SKM-1 treated with dmso at 0.1 percent for 144 hours (cell line): ENCODE measurements around the gene SS18L1.

Experiments used
- DNase-seq: peaks from one replicate; lab custom pipeline; 2025; ENCODE audit not compliant: unreplicated experiment; lab: John Stamatoyannopoulos, UW

SS18L1 gene

DNA sequence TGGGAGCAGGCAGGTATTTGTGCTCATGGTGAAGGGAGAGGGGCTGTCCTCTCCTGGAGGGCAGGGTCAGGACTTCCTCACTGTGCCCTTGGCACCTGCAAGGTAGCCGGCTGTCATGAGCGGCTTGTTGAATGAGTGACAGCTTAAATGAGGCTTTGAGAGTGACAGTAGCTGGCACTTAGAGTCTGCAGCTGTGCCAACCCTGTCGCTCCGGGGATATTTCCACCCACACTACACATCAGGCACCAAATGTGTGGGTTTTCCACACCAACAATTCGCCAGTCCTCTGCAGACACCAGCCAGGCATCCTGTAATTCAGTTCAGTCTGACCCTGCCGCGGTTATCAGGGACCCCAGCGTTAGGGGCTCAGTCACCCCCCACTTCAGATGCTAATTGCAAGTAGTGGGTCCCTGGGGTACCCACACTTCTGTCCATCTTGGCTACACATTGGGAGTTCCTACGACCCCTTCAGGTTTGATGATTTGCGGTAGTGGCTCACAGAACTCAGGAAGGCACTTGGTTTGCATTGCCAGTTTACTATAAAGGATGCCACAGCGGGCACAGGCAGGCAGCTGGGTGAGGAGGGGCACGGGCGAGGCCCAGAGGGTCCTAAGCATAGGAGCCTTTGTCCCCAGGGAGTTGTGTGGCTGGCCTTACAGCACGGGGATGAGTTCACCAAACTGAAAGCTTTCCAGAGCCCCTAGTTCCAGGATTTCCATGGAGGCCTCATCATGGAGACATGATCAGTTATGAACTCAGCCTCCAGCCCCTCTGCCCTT is 48.4 kb downstream of the SS18L1 start:
- DNase-seq: no peak

DNA sequence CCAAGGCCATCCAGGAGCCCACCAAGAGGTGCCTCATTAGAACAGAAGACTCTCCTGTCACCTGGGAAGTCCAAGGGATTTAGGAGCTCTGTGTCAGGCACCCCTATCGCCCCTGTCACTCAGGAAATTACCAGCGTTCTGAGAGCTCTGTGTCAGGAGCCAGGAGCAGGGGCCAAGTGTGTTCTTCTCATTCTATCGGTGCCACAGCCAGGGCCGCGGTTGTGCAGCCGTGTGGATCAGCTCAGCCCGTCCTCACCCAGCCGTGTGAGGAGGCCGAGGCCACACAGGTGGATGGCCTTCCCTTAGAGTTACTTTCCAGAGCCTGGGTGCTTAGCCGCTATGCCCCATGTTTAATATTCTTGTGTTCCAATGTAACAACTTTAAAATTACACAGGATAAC is 49.1 kb downstream of the SS18L1 start:
- DNase-seq: no peak

DNA sequence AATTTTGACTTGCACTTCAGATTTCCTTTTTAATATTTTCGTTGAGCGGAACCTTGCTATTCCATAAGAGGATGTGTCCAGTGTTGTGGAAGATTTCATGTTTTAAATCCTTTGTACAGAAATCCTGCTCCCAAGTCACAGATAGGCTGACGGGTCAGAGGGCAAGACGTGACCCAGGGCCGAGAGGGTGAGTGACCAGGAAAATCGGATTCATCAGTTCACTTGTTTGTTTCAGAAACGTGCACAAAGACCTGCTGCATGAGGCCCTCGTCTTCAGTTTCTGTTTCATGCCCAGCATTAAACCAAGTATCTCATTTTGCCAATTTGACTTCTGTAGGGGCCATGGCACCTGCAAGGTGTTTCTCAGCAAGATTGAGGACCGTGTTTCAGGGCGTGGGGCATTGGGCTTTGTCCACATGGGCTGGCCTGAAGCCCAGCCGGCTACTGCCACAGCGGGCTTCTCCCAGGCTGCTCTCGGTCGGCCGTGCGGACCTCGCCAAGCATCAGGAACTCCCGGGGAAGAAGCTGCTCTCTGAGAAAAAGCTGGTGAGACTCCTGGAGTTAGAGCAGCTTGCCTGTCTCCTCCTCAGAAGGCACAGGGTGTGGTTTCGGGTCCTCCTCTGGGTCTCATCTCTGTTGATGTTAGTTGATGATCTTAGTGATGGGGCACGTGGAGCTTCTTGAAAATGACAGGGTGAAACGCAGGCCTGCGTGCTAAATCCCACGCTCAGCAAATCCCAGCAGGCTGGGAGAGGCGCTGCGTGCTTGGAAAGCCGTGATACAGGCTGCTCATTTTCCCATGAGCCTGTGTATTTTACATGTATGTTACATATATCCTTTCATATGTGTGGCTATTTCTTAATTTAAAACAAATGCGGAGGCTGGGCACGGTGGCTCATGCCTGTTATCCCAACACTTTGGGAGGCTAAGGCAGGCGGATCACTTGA is 49.8 kb downstream of the SS18L1 start:
- no peak for DNase-seq

DNA sequence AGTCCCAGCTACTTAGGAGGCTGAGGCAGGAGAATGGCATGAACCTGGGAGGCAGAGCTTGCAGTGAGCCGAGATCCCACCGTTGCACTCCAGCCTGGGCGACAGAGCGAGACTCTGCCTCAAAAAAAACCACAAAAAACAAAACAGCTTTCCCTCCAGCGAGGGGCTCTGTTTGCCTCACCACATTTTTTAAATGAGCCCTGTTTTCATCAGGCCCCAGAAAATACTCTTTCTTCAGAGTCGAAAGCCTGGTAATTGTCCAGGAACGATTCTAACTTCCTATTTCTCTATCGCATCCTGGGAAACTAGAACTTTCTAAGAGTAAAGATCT is 51.5 kb downstream of the SS18L1 start:
- DNase-seq: no peak

DNA sequence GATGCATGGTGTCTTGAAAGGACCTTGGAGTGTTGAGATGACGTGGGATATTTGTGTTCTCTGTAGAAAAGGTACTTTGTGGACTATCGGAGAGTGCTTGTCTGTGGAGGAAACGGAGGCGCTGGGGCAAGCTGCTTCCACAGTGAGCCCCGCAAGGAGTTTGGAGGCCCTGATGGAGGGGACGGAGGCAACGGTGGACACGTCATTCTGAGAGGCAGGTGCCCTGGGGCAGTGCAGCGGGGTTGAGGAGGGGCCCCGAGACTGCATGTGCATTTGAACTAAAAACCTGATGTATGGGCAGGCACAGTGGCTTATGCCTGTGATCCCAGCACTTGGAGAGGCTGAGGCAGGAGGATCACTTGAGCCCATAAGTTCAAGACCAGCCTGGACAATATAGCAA is 52.2 kb downstream of the SS18L1 start:
- DNase-seq: no peak

DNA sequence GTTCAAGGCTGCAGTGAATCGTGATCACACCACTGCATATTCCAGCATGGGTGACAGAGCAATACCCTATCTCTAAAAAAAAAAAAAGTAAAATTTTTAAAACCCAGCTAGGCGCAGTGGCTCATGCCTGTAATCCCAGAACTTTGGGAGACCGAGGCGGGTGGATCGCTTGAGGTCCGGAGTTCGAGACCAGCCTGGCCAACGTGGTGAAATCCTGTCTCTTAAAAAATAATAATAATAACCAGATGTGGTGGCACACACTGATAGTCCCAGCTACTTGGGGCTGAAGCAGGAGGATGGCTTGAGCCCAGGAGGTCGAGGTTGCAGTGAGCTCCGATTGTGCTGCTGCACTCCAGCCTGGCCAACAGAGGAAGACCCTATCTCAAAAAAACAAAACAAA is 52.7 kb downstream of the SS18L1 start:
- DNase-seq: no peak

DNA sequence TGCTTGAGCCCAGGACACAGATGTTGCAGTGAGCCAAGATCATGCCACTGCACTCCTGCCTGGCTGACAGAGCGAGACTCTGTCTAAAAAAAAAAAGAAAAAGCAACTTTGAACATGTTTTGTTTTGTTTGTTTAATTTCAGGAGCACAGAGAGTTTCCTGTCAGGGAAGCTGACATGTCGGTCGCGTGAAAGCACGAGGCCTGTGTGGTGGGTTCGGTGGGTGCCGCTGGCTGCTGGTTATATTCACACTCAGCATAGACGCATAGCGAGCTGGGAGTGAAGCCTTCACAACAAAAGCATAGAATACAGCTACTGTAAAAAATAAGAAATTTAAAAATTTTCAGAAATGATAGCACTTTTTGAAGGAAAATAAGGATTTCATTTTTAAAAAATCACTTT is 53.7 kb downstream of the SS18L1 start:
- DNase-seq: no peak

DNA sequence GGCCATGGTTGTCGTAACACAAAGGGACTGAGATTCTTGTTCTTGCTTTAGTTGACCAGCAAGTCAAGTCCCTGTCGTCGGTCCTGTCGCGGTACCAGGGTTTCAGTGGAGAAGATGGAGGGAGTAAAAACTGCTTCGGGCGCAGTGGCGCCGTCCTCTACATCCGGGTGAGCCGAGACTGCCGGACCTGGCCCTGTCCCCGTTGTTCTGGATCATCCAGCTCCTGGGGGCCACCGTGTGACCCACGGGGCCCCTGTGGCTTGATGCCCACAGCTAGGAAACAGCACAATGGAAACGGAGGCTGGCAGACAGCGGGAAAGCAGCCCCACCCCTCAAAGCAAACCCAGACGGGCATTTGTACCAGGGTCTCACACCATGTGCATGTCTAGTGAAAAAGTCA is 54.2 kb downstream of the SS18L1 start:
- DNase-seq: no peak

DNA sequence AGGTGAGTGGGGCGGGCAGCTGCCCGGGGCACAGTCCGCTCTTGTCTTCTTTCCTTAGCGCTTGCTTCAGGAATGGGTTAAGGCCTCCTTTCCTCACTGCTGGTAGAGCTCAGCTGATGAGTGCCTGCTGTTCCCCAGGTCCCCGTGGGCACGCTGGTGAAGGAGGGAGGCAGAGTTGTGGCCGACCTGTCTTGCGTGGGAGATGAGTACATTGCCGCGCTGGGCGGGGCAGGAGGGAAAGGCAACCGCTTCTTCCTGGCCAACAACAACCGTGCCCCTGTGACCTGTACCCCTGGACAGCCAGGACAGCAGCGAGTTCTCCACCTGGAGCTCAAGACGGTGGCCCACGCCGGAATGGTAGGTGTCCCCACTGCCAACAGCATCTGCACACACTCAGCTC is 54.9 kb downstream of the SS18L1 start:
- DNase-seq: no peak

DNA sequence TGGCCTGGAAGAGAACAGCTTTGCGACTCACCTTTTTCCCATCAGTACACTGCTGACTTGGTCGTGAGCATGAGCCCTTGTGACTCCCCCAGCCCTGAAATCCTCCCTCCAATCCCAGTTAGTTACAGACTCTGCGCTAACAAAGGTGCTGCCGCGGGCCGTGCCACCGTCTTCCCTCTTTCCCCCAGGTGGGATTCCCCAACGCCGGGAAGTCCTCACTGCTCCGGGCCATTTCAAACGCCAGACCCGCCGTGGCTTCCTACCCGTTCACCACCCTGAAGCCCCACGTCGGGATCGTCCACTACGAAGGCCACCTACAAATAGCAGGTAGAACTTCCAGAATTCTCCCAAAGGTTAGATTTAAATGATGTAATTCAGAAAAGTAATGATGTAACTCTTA is 55.4 kb downstream of the SS18L1 start:
- no peak for DNase-seq

DNA sequence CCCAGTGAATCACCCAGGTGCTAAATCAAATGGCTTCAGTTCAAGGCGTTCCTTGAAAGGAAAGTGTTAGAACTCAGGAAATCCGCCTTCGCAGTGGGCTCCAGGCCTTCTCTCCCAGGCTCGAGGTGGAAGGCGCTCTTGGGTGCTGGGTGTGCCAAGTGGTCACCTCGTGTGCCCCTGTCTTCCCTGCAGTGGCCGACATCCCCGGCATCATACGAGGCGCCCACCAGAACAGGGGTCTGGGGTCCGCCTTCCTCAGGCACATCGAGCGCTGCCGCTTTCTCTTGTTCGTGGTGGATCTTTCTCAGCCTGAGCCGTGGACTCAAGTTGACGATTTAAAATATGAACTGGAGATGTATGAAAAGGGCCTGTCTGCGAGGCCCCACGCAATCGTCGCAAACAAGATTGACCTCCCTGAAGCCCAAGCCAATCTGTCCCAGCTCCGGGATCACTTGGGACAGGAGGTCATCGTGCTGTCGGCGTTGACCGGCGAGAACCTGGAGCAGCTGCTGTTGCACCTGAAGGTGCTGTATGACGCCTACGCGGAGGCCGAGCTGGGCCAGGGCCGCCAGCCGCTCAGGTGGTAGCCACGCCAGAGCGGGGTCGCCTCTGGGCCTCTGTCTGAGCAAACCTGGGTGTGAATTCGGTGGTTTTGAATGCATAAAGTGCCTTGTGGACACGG is 57.1 kb downstream of the SS18L1 start:
- no peak for DNase-seq

DNA sequence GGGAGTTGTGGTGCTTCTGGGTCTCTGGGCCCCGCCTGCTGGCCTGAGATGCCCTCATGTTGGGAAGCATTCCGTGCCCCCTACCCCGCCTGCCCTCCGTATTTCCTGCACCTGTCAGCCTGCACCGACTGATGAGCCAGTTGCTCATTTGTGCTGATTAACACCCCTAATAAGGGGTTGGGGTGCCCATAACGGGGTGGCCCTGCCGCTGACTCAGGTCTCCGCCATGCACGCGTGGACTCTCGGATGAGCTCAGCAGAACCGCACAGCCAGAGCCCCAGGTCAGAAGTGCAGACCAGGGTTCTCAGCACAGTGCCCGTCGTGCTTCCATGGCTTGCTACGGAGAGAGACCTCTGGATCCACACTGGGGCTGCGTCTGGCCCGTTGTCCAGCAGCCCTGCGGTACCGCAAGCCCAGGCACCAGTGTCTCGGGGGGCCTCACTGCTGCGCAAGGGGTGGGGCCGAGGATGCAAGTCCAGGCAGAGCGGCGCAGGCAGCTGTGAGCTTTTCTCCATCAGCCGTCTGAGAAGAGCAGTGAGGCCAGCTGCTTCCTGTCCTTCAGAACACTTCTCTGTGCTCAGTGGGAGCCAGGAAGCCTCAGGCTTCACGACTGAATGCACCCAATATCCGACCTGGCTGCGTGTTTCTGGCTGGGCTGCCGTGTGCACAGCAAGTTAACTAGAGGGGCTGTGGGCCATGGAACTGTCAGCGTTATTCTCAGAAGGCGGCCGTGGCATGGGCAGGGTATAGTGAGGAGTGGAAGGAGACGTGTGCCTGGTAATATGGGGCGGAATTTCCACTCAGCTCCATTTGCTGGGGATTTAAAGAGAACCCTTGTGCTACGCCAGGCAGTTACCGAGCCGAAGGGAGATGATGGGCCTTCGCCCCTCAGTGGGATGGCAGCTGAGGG is 57.9 kb downstream of the SS18L1 start:
- DNase-seq: no peak

DNA sequence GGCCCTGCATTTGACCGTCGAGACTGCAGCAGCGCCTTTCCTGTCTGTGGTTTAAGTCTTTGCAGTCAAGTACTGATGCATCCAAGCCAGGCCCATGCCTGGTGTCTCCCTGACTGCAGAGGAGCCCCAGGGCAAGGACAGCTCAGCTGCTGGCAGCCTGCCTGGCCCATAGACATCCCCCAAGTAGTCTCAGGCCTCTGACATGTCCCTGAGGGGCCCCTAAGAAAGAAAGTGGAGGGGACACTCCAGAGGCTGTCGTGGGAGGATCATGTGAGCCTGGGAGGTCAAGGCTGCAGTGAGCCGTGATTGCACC is 58.5 kb downstream of the SS18L1 start:
- DNase-seq: no peak

DNA sequence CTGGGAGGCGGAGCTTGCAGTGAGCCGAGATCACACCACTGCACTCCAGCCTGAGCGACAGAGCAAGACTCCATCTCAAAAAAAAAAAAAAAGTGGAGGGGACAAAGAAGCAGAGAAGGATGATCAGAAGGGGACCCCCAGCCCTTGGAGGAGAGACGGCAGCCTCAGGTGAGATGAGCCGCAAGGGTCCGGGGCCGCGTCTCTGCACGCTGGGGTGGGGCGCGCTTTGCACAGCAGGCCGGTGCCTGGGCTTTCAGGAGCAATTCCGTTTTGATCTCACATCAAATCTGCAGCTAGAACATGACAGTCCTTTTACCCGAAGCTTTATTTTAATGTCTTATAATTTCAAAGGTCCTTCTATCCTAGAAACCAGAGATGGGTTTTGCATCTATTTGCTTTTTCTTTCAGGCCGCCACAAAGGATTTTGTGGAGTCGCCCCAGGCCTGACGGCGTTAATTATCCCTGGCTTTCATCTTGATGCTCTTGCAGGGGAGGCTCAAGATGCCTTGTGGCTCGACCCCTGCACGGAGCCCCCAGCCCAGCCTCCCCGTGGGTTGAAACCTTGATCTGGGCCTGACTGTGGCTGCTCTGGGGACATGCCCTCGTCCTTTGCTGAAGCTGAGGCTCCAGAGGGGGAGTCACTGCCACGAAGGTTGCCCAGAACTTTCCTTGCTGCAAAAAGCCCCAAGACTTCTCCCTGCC is 59.3 kb downstream of the SS18L1 start:
- DNase-seq: no peak

DNA sequence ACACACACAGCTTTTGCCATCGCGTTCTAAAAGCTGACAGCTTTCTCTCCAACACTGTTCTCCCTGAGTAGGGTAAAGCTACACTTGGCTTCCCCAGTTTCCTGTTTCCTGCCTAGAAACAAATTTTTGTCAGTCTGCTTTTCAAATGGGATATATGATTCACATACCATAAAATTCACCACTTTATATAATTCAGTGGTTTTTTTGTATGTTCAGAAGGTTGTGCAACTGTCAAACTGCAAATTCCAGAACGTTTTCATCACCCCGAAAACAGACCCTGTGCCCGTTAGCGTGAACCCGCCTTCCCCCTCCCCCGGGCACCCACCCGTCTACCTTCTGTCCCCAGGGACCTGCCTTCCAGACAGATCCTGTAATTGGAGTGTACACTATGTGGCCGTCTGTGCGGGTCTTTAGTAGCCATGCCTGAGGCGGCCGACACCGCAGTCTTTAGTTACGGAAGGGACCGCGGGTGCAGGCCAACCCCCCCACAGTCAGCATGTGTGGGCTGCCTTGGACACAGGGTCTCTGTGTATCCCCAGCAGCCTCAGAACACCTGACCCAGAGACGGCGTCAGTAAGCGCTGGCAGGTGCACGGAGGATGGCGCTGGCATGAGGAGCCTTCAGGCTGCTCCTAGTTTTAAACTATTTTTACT is 59.9 kb downstream of the SS18L1 start:
- no peak for DNase-seq

DNA sequence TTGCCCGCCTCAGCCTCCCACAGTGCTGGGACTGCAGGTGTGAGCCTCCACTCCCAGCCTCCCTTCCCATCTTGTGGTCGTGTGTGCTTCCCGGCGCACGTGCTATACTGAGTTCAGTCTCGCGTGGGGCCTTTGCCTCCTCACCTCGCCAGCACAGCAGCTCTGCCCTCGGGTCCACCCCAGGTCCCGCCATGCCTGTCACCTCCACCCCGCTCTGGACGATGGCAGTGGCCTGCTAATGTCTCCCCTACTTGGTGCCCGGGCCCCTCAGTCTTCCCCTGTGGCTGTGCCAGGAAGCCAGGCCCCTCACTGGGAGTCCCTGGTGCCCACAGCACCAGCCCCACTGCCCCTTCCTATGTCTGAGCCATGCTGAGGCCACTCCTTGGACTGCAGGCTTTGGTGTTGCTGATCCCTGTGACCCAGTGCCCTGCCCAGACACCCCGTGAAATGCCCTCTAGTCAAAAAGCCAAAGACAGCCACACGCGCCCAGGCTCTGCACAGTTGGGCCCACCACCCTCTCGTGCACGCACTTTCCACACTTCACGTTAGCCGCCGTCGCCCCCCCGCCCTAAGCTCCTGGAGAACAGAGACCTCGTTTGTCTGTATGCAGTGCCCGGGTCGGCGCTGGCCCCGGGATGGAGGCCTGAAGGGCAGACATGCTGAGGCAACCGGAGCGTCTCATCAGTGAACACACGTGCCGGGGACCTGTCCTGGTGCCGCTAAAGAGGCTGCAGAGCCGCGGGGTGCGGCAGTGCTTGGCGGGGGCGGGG is 62.2 kb downstream of the SS18L1 start:
- no peak for DNase-seq

DNA sequence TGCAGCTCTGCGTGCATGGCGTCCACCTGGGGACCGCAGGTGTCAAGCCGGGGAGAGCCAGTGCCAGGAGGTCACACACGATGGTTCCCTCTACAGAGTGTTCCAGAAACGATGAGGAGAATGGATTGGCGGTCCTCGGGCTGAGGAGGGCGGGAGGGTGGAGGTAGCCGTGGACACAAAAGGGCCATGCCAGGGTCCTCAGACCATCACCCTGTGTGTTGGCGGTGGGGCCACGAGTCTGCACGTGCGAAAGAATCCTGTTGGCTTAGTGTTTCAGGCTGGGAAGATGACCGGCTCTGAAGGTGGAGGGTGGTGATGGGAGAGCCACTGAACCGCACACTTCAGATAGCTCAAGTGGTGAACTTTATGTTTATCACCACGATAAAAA is 62.8 kb downstream of the SS18L1 start:
- DNase-seq: no peak

DNA sequence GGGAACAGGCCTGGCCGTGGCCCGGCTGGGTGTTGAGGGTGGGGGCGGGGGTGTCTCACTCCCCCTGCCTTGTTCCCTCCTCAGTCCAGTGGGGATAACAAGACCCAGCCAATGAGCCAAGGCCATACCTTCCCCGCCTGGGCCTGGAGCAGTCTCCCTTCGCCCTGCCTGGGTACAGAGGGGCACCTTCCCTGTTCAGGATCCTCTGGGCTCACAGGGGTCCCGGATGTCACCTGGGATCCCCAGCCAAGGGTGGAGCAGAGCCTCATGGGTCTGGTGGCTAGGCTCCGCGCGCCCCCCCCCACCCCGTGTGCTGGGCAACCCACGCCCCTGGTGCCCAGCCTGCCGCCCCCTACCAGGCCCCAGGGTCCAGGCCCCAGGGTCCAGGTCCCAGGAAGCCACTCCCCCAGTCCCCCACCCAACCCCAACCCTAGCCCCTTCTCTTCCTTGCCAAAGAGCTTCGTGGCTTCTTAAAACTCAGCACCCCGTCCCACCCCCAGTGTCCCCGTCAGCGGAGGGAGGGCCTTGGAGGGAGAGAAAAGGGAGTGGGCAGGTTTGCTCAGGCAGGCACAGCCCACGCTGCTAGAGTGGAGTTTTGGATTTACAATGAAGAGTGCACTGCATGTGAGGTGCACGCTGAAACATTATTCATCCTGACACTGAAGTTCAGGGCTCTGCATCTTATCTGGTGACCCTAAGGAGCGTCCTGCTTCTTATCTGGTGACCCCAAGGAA is 64.7 kb downstream of the SS18L1 start:
- DNase-seq: no peak
